IPS-18c (cell line): ENCODE measurements around the gene FANCF.
"Not testable (repeated sequence)": the region's sequence is repeated elsewhere in the genome, so short reads cannot be mapped to it uniquely, and the experiment has no call there.

Source experiments
- H3K4me3 ChIP-seq: 2 replicates; pipeline ENCODE4 v1.7.0; 2013; ENCODE audit warnings: low read depth, mild to moderate bottlenecking, low read length, moderate library complexity; ENCODE audit not compliant: insufficient read depth
- H3K9me3 ChIP-seq: one replicate; pipeline ENCODE4 v1.6.1; 2013; ENCODE audit warnings: mild to moderate bottlenecking, low read length, moderate library complexity; ENCODE audit not compliant: control insufficient read depth, insufficient read depth

FANCF gene

GRCh38 chr11:22625448-22626287 is at the start of gene FANCF:
Gene FANCF (minus strand): TSS chr11:22625823. CDS start chr11:22625810, 13 bp downstream.
- peak within 1 kb of the TSS; percentile 93 for H3K4me3 ChIP-seq
- no peaks in the 10 kb centered on the region for H3K9me3 ChIP-seq

- no peaks in the 10 kb centered on the region for H3K9me3 ChIP-seq
Observed at GRCh38 chr11:22674470-22675439, 49.1 kb upstream of the FANCF start.

GRCh38 chr11:22671751-22672150 is 46.1 kb upstream of the FANCF start:
- Histone ChIP-seq H3K9me3 (no peaks in the 10 kb centered on the region), H3K4me3 (no peak overlapping the region)

More at GRCh38 chr11:22674470-22675439, 49.1 kb upstream of the FANCF start:
- no peak overlapping the region for H3K4me3 ChIP-seq

GRCh38 chr11:22670830-22671229 is 45.2 kb upstream of the FANCF start:
- no peaks in the 10 kb centered on the region for H3K9me3 ChIP-seq
- H3K4me3 ChIP-seq, result no peak overlapping the region

- no peak overlapping the region for H3K4me3 ChIP-seq
- H3K9me3 ChIP-seq, result no peaks in the 10 kb centered on the region
Observed at GRCh38 chr11:22669368-22669767, 43.7 kb upstream of the FANCF start.

GRCh38 chr11:22668005-22668796 is 42.6 kb upstream of the FANCF start:
- Histone ChIP-seq H3K9me3 (no peaks in the 10 kb centered on the region), H3K4me3 (no peak overlapping the region)

GRCh38 chr11:22666688-22667439 is 41.2 kb upstream of the FANCF start:
- Histone ChIP-seq H3K9me3 (no peaks in the 10 kb centered on the region), H3K4me3 (peak overlapping the region; percentile 57)

- Histone ChIP-seq H3K9me3 (no peaks in the 10 kb centered on the region), H3K4me3 (peak within 1 kb of the TSS; percentile 57)
Observed at GRCh38 chr11:22666325-22666687, 40.7 kb upstream of the FANCF start, which contains the start of gene GAS2. Gene GAS2 (plus strand): TSS chr11:22666611. CDS start chr11:22674870, 8,259 bp downstream.

- no peak overlapping the region for H3K4me3 ChIP-seq
- H3K9me3 ChIP-seq, result no peaks in the 10 kb centered on the region
Observed at GRCh38 chr11:22659783-22660182, 34.2 kb upstream of the FANCF start.

- Histone ChIP-seq H3K9me3 (no peaks in the 10 kb centered on the region), H3K4me3 (no peak overlapping the region)
Observed at GRCh38 chr11:22657101-22657694, 31.6 kb upstream of the FANCF start.

GRCh38 chr11:22656130-22656529 is 30.5 kb upstream of the FANCF start:
- Histone ChIP-seq H3K4me3 (no peak overlapping the region), H3K9me3 (no peaks in the 10 kb centered on the region)

GRCh38 chr11:22652346-22652745 is 26.7 kb upstream of the FANCF start:
- not testable (repeated sequence) for H3K4me3 ChIP-seq, H3K9me3 ChIP-seq

- no peaks in the 10 kb centered on the region for H3K9me3 ChIP-seq
- H3K4me3 ChIP-seq, result no peak overlapping the region
Observed at GRCh38 chr11:22641559-22641958, 15.9 kb upstream of the FANCF start.

- no peak overlapping the region for H3K4me3 ChIP-seq
- H3K9me3 ChIP-seq, result no peaks in the 10 kb centered on the region
Observed at GRCh38 chr11:22640862-22641261, 15.2 kb upstream of the FANCF start.

- H3K9me3 ChIP-seq, result no peaks in the 10 kb centered on the region
Observed at GRCh38 chr11:22635689-22636088, 10.1 kb upstream of the FANCF start.

More at GRCh38 chr11:22635689-22636088, 10.1 kb upstream of the FANCF start:
- no peak overlapping the region for H3K4me3 ChIP-seq
